Panc1 (cell line): ENCODE data around the gene CREM. TPM values are rescaled to one million over a fixed set of nuclear protein-coding genes. Genes with fewer than 3 reads are reported as not detected.

Source experiments
- ATAC-seq: fragments of 200-7000 bp; cut with Tn5 transposase; 2 replicates; pipeline ENCODE4 v1.9.1; 2020; ENCODE audit warnings: mild to moderate bottlenecking, moderate library complexity
- BruUV-seq: library from RNA; stranded (reverse); fragments of 400-500 nt; replicated peaks from 2 replicates; lab custom pipeline; 2021; lab: Mats Ljungman, UMichigan
- CTCF ChIA-PET: fragments of 300-600 bp; sonication (Branson Sonifier 250); formaldehyde crosslinking; loops from one replicate; lab custom pipeline; 2022; ENCODE audit warnings: antibody characterized with exemption; lab: Charles Lee
- POLR2A ChIA-PET: fragments of 300-600 bp; sonication (Branson Sonifier 250); formaldehyde crosslinking; loops from one replicate; lab custom pipeline; 2022; ENCODE audit warnings: antibody characterized with exemption; lab: Charles Lee
- DNase-seq: peaks from one replicate; pipeline ENCODE4 v3.0.0-alpha.2; 2010; ENCODE audit warnings: low read depth, low spot score
- H3K27ac ChIP-seq: 2 replicates; pipeline ENCODE4 v1.5.1; 2011; ENCODE audit warnings: mild to moderate bottlenecking, low read length, inconsistent platforms
- H3K27me3 ChIP-seq: fragments of 200-500 bp; sonication (Bioruptor generic); 2 replicates; pipeline ENCODE4 v1.6.0; 2014; ENCODE audit warnings: low read length, inconsistent platforms; ENCODE audit not compliant: control insufficient read depth, insufficient read depth
- H3K36me3 ChIP-seq: fragments of 200-500 bp; sonication (Bioruptor generic); 2 replicates; pipeline ENCODE4 v1.5.1; 2014; ENCODE audit warnings: inconsistent platforms, mild to moderate bottlenecking, low read length, moderate library complexity; ENCODE audit not compliant: control insufficient read depth, insufficient read depth
- H3K4me1 ChIP-seq: 2 replicates; pipeline ENCODE4 v1.5.1; 2011; ENCODE audit warnings: inconsistent platforms, mild to moderate bottlenecking, low read length, moderate library complexity; ENCODE audit not compliant: control insufficient read depth, insufficient read depth
- H3K4me3 ChIP-seq, 2 experiments: 2 replicates each; pipeline ENCODE4 v1.5.1; 2011 to 2012; ENCODE audit warnings: low read depth in 2 of 2, low read length in 2 of 2, mild to moderate bottlenecking in 2 of 2, inconsistent platforms in 1 of 2, moderate library complexity in 1 of 2
- H3K9me3 ChIP-seq: fragments of 200-500 bp; sonication (Bioruptor generic); 2 replicates; pipeline ENCODE4 v1.5.1; 2014; ENCODE audit warnings: low read depth, mild to moderate bottlenecking, inconsistent platforms, low read length, moderate library complexity; ENCODE audit not compliant: control insufficient read depth, insufficient read depth
- CTCF ChIP-seq: fragments of 450-650 bp; IDR thresholded peaks from 2 replicates; pipeline ENCODE4 v1.5.1; 2017; ENCODE audit warnings: mild to moderate bottlenecking
- POLR2AphosphoS5 ChIP-seq: IDR thresholded peaks from 2 replicates; pipeline ENCODE4 v1.6.1; 2012; ENCODE audit warnings: mild to moderate bottlenecking, low read depth, low read length, moderate library complexity
- REST ChIP-seq, 2 experiments: IDR thresholded peaks; 2 replicates each; pipeline ENCODE4 v1.6.1; 2011 to 2012; ENCODE audit warnings: low read depth in 2 of 2, control low read depth in 1 of 2, low read length in 1 of 2, mild to moderate bottlenecking in 1 of 2, moderate library complexity in 1 of 2; ENCODE audit not compliant: insufficient read depth in 1 of 2
- SIN3A ChIP-seq: IDR thresholded peaks from 2 replicates; pipeline ENCODE4 v1.6.1; 2012; ENCODE audit warnings: low read depth, mild to moderate bottlenecking, low read length, moderate library complexity, borderline replicate concordance; ENCODE audit not compliant: insufficient read depth
- TCF7L2 ChIP-seq: IDR thresholded peaks from 2 replicates; pipeline ENCODE4 v1.6.1; 2011; ENCODE audit warnings: mild to moderate bottlenecking, low read depth, low read length, inconsistent platforms
- in situ Hi-C: cut with HindIII; loops from 2 replicates; pipeline ENCODE4 v1.10.0; 2016; ENCODE audit warnings: low sequenced_read_pairs, low pct_unique_long_range_greater_than_20kb
- intact Hi-C: fragments of 100-400 bp; cut with micrococcal nuclease; formaldehyde crosslinking; loops from one replicate; pipeline ENCODE4 v1.10.0; 2022; ENCODE audit not compliant: unreplicated experiment
- total RNA-seq: library from RNA; stranded (reverse); gene quantifications from one replicate; pipeline ENCODE4 v1.2.1, GENCODE V29; 2021; ENCODE audit not compliant: unreplicated experiment

CREM gene
- total RNA-seq, 1 experiment from 2014 or later: 13.7 TPM

- Histone ChIP-seq H3K27me3 (no peaks in the 10 kb centered on the region), H3K9me3 (no peaks in the 10 kb centered on the region), H3K4me3 (no peak overlapping the region), H3K36me3 (no peaks in the 10 kb centered on the region; the same call in 1 of the 2 replicates), H3K4me1 (no peaks in the 10 kb centered on the region), H3K27ac (no peak overlapping the region)
- intact Hi-C loops: no loop called here
- ATAC-seq (no peak), DNase-seq (no peak)
- BruUV-seq: no TSS peak
- ChIA-PET POLR2A (no interaction called here), CTCF (no interaction called here)
- in situ Hi-C loops: no loop called here
- TF ChIP-seq POLR2AphosphoS5: no peak
- TF ChIP-seq TCF7L2: no peak
- TF ChIP-seq REST (IDR thresholded peaks at IDR 0.05; ENCODE audit: insufficient read depth in 1 of 2, low read depth in 2 of 2, low read length in 1 of 2): no peak
- no peak for TF ChIP-seq CTCF
- no peak for TF ChIP-seq SIN3A
These were observed 13.5 kb downstream of the CREM start for GRCh38 chr10:35140126-35140525.

- Histone ChIP-seq H3K4me3 (no peak overlapping the region), H3K4me1 (no peaks in the 10 kb centered on the region), H3K36me3 (no peaks in the 10 kb centered on the region; the same call in 1 of the 2 replicates), H3K27me3 (no peaks in the 10 kb centered on the region), H3K27ac (no peak overlapping the region), H3K9me3 (no peaks in the 10 kb centered on the region)
- TF ChIP-seq POLR2AphosphoS5 (no peak), SIN3A (no peak), TCF7L2 (no peak), CTCF (no peak), REST (IDR thresholded peaks at IDR 0.05; ENCODE audit: insufficient read depth in 1 of 2, low read depth in 2 of 2, low read length in 1 of 2) (no peak)
- DNase-seq (no peak), ATAC-seq (no peak)
- in situ Hi-C loops (no loop called here), intact Hi-C loops (no loop called here)
- ChIA-PET CTCF (no interaction called here), POLR2A (no interaction called here)
- no TSS peak for BruUV-seq
These were observed 14.1 kb downstream of the CREM start for GRCh38 chr10:35140727-35141126.
